Measurements from ENCODE around the gene CASP2.

CASP2 gene

DNA sequence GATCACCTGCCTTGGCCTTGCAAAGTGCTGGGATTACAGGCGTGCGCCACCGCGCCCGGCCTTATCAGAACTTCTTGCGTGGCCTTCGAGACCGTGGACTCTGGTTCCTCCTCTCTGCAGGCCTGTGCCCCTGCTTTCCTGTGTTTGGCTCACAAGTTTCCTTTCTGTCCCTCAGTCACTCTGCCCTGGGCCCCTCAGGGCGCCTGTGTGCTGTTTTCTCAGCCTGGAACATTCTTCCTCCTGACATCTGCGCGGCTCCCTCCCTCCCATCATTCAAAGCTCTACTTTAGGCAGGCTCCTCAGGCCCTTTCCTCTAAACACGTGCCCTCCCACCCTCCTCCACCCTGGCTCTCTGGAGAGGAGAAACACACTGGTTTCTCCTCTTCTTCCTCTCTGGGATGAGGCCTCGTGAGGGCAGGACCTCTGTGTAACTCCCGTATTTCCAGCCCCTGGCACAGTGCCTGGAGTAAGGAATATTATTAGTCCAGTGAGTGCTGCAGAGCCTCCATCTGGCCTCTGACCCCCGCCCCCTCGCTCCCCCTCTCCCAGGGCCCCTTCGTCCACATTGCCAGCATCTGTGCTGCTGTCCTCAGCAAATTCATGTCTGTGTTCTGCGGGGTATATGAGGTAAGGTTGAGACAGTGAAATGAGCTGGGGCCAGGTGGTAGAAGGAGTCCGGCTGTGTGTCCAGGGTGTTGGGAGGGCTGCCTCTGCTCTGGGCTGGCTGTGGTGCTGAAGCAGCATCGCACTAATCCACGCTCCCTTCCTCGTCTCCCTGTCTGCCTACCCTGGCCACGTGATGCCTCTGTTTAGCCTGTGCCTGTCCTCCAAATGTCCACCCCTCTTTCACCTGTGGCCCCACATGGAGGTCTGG, 34.8 kb downstream of the CASP2 start:
- no peaks in the 10 kb centered on the region for H3K27me3 ChIP-seq (ENCODE audit: control insufficient read depth in 1 of 2, insufficient read depth in 2 of 2, low read length in 2 of 2)
- H3K4me3 ChIP-seq (ENCODE audit: low read depth in 1 of 2, low read length in 2 of 2): no peak overlapping the region
- H3K4me1 ChIP-seq (ENCODE audit: control insufficient read depth in 1 of 2, insufficient read depth in 2 of 2, low read length in 2 of 2): peaks cover 19 to 24% of the 10 kb centered on the region in 2 donors
- H3K9ac ChIP-seq (ENCODE audit: low read depth in 1 of 2, low read length in 2 of 2): no peak overlapping the region
- no peaks in the 10 kb centered on the region for H3K36me3 ChIP-seq (ENCODE audit: control insufficient read depth in 1 of 2, insufficient read depth in 2 of 2, low read length in 2 of 2)
- no peaks in the 10 kb centered on the region for H3K9me3 ChIP-seq (ENCODE audit: control insufficient read depth in 1 of 2, low read length in 2 of 2)
- no peak overlapping the region for H3K27ac ChIP-seq (ENCODE audit: low read depth, low read length)

DNA sequence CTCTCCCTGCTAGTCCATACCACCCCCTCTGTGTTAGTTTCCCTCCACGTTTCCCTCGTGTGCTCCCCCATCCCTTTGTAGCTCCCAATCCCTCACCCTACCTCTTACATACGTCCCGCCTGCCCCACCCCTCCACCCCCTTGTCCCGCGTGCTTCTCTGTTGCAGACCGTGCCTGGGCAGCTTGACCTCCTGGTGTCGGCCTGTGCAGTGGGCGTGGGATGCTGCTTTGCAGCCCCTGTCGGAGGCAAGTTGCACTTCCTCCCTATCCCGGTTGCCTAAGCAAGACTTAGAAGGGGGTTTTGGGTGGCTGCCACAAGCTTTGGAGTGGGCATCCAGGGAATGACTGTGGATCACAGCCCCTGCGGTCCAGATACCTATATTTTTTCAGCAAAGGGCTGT, 35.5 kb downstream of the CASP2 start:
- peaks cover 19 to 24% of the 10 kb centered on the region in 2 donors for H3K4me1 ChIP-seq (ENCODE audit: control insufficient read depth in 1 of 2, insufficient read depth in 2 of 2, low read length in 2 of 2)
- H3K9ac ChIP-seq (ENCODE audit: low read depth in 1 of 2, low read length in 2 of 2): no peak overlapping the region
- no peaks in the 10 kb centered on the region for H3K27me3 ChIP-seq (ENCODE audit: control insufficient read depth in 1 of 2, insufficient read depth in 2 of 2, low read length in 2 of 2)
- H3K36me3 ChIP-seq (ENCODE audit: control insufficient read depth in 1 of 2, insufficient read depth in 2 of 2, low read length in 2 of 2): no peaks in the 10 kb centered on the region
- no peaks in the 10 kb centered on the region for H3K9me3 ChIP-seq (ENCODE audit: control insufficient read depth in 1 of 2, low read length in 2 of 2)
- H3K4me3 ChIP-seq (ENCODE audit: low read depth in 1 of 2, low read length in 2 of 2): no peak overlapping the region
- no peak overlapping the region for H3K27ac ChIP-seq (ENCODE audit: low read depth, low read length)

DNA sequence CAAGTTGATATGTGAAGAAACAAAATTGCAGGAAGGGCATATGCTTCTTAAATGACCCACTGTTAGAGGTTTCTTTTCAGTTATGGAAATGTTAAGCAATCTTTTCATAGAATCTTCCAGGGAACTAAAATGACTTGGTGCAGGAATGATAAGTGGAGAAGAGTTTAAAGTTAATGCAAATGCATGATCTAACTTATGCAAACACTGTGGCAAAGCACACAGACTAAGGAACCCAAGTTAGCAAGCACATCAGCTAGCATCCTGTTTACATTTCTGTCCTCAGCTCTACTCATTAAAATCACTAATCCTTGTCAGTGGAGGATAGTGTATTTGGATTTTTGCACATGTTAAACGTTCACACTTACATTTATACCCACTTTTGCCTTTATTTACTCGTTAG, 37.1 kb downstream of the CASP2 start:
- Histone ChIP-seq H3K4me3 (ENCODE audit: low read depth in 1 of 2, low read length in 2 of 2) (no peak overlapping the region), H3K27me3 (ENCODE audit: control insufficient read depth in 1 of 2, insufficient read depth in 2 of 2, low read length in 2 of 2) (no peaks in the 10 kb centered on the region), H3K27ac (ENCODE audit: low read depth, low read length) (no peak overlapping the region), H3K9me3 (ENCODE audit: control insufficient read depth in 1 of 2, low read length in 2 of 2) (no peaks in the 10 kb centered on the region), H3K36me3 (ENCODE audit: control insufficient read depth in 1 of 2, insufficient read depth in 2 of 2, low read length in 2 of 2) (no peaks in the 10 kb centered on the region), H3K4me1 (ENCODE audit: control insufficient read depth in 1 of 2, insufficient read depth in 2 of 2, low read length in 2 of 2) (peaks cover 13 to 18% of the 10 kb centered on the region in 2 donors), H3K9ac (ENCODE audit: low read depth in 1 of 2, low read length in 2 of 2) (no peak overlapping the region)

DNA sequence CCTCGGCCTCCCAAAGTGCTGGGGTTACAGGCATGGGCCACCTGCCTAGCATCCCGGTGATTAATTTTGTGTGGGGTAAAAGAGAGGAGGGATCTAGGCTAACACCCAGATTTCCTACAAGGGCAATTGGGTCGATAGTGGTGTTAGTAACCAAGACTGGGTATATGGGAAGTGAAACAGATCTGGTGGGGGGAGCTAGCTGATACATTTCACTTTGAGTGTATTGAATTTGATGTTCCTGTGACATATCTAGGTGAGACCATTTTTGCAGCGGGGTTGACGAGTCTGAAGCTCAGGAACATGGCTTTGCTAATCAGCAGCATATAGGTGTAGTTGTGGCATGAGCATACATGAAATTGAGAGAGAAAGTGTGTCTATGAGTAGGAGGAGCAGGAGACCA, 39.8 kb downstream of the CASP2 start:
- no peaks in the 10 kb centered on the region for H3K9me3 ChIP-seq (ENCODE audit: control insufficient read depth in 1 of 2, low read length in 2 of 2)
- H3K27me3 ChIP-seq (ENCODE audit: control insufficient read depth in 1 of 2, insufficient read depth in 2 of 2, low read length in 2 of 2): no peaks in the 10 kb centered on the region
- H3K4me1 ChIP-seq (ENCODE audit: control insufficient read depth in 1 of 2, insufficient read depth in 2 of 2, low read length in 2 of 2): peaks cover 1 to 18% of the 10 kb centered on the region in 2 donors
- no peak overlapping the region for H3K27ac ChIP-seq (ENCODE audit: low read depth, low read length)
- H3K36me3 ChIP-seq (ENCODE audit: control insufficient read depth in 1 of 2, insufficient read depth in 2 of 2, low read length in 2 of 2): no peaks in the 10 kb centered on the region
- H3K4me3 ChIP-seq (ENCODE audit: low read depth in 1 of 2, low read length in 2 of 2): no peak overlapping the region
- no peak overlapping the region for H3K9ac ChIP-seq (ENCODE audit: low read depth in 1 of 2, low read length in 2 of 2)

DNA sequence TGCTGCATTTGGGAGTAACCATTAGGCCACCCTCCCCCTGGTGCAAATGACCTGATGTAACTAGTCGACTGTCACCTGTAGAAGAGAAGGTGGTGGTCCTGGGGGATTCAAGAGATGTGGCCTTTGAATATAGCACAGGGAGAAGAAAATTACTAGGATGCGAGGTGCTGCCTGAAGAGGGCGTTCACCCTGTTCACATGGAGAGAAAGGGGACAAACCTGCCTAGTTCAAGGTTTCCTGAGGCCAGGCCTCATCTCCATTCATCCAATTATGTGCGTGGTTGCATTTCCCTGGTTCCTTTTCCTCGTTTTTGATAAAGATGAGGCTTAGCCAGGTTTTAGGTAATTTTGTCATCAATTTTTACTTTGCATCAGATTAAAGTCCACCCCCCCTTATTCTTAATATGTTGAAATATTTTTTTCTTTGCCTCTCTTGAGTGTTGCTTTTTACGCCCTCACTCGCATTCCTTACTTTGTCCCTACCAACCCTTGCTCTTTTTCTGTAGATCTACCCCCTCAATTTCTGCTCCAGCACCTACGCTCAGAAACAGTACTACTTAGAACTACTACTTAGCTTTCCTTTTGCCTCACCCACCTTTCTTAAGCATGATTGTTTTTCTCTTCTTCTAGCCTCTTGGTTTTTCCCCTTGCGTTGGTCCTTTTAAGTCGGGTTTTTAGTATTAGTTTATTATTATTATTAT, 41.5 kb downstream of the CASP2 start:
- no peaks in the 10 kb centered on the region for H3K9me3 ChIP-seq (ENCODE audit: control insufficient read depth in 1 of 2, low read length in 2 of 2)
- no peak overlapping the region for H3K9ac ChIP-seq (ENCODE audit: low read depth in 1 of 2, low read length in 2 of 2)
- H3K36me3 ChIP-seq (ENCODE audit: control insufficient read depth in 1 of 2, insufficient read depth in 2 of 2, low read length in 2 of 2): no peaks in the 10 kb centered on the region
- no peak overlapping the region for H3K4me3 ChIP-seq (ENCODE audit: low read depth in 1 of 2, low read length in 2 of 2)
- no peak overlapping the region for H3K27ac ChIP-seq (ENCODE audit: low read depth, low read length)
- H3K27me3 ChIP-seq (ENCODE audit: control insufficient read depth in 1 of 2, insufficient read depth in 2 of 2, low read length in 2 of 2): no peaks in the 10 kb centered on the region
- peaks cover 0 to 13% of the 10 kb centered on the region in 2 donors for H3K4me1 ChIP-seq (ENCODE audit: control insufficient read depth in 1 of 2, insufficient read depth in 2 of 2, low read length in 2 of 2)

DNA sequence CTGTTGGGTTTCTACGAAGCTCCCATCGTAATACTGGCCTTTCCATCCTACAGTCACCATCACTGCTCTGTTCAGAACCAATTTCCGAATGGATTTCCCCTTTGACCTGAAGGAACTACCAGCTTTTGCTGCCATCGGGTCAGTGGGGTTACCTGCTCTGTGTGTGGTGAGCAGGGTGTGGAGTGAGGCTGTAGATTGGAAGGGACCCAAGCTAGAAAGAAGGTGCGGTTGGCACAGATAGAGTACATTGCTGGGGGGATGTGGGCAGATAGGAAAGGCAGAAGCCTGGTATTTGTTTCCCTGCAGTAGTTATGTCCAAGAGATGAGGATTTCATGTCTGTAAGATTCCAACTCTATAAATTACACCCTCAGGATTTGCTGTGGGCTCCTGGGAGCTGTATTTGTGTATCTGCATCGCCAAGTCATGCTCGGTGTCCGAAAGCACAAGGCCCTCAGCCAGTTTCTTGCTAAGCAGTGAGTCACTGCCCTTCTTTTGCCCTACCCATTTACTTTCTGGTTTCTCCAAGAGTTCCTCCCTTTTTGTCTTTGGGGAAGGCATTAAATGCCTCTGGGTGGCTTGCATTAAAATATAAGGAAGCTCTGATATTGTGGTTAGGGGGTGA, 43.1 kb downstream of the CASP2 start:
- Histone ChIP-seq H3K36me3 (ENCODE audit: control insufficient read depth in 1 of 2, insufficient read depth in 2 of 2, low read length in 2 of 2) (no peaks in the 10 kb centered on the region), H3K27me3 (ENCODE audit: control insufficient read depth in 1 of 2, insufficient read depth in 2 of 2, low read length in 2 of 2) (no peaks in the 10 kb centered on the region), H3K9me3 (ENCODE audit: control insufficient read depth in 1 of 2, low read length in 2 of 2) (no peaks in the 10 kb centered on the region), H3K4me3 (ENCODE audit: low read depth in 1 of 2, low read length in 2 of 2) (no peak overlapping the region), H3K27ac (ENCODE audit: low read depth, low read length) (no peak overlapping the region), H3K9ac (ENCODE audit: low read depth in 1 of 2, low read length in 2 of 2) (no peak overlapping the region), H3K4me1 (ENCODE audit: control insufficient read depth in 1 of 2, insufficient read depth in 2 of 2, low read length in 2 of 2) (peaks cover 0 to 13% of the 10 kb centered on the region in 2 donors)

DNA sequence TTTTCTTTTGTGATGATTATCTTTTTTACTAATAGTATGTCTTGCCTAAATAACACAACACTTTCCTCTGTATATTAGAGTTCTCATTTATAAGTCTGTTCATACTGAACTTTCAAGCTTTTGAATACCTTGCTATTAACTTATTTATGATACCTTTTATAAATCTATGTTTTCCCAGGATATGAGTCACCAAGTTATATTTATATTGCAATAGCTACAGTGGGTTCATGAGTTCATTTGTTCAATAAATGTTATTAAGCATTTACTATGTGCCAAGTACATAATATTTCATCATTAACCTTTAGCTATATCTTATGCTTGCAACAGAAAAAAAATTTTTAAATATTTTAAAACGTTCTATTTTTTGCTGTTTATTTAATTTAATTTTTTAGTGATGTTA, 46.1 kb downstream of the CASP2 start:
- Histone ChIP-seq H3K4me1 (ENCODE audit: control insufficient read depth in 1 of 2, insufficient read depth in 2 of 2, low read length in 2 of 2) (peaks cover 0 to 13% of the 10 kb centered on the region in 2 donors), H3K4me3 (ENCODE audit: low read depth in 1 of 2, low read length in 2 of 2) (no peak overlapping the region), H3K9ac (ENCODE audit: low read depth in 1 of 2, low read length in 2 of 2) (no peak overlapping the region), H3K27ac (ENCODE audit: low read depth, low read length) (no peak overlapping the region), H3K27me3 (ENCODE audit: control insufficient read depth in 1 of 2, insufficient read depth in 2 of 2, low read length in 2 of 2) (no peaks in the 10 kb centered on the region), H3K36me3 (ENCODE audit: control insufficient read depth in 1 of 2, insufficient read depth in 2 of 2, low read length in 2 of 2) (no peaks in the 10 kb centered on the region), H3K9me3 (ENCODE audit: control insufficient read depth in 1 of 2, low read length in 2 of 2) (no peaks in the 10 kb centered on the region)

DNA sequence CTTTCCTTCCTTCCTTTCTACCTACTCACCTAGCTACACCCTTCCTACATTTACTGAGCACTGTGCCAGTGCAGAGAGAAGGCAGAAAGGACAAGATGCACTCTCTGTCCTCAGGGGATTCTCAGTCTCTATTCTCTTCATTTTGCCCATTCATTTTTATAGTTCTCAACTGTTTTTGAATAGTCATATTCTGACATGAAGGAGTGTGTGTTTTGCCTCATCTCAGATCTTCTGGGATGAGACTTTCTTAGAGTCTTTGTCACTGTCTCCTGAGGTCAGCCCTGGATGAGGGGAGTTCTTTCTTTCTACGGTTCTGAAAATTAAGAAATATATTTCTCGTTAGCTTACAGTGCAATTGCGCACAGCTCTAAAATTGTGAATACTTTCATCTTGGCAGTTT, 49.1 kb downstream of the CASP2 start:
- no peak overlapping the region for H3K27ac ChIP-seq (ENCODE audit: low read depth, low read length)
- H3K4me1 ChIP-seq (ENCODE audit: control insufficient read depth in 1 of 2, insufficient read depth in 2 of 2, low read length in 2 of 2): peaks cover 0 to 5% of the 10 kb centered on the region in 2 donors
- no peaks in the 10 kb centered on the region for H3K9me3 ChIP-seq (ENCODE audit: control insufficient read depth in 1 of 2, low read length in 2 of 2)
- no peak overlapping the region for H3K9ac ChIP-seq (ENCODE audit: low read depth in 1 of 2, low read length in 2 of 2)
- no peaks in the 10 kb centered on the region for H3K36me3 ChIP-seq (ENCODE audit: control insufficient read depth in 1 of 2, insufficient read depth in 2 of 2, low read length in 2 of 2)
- no peak overlapping the region for H3K4me3 ChIP-seq (ENCODE audit: low read depth in 1 of 2, low read length in 2 of 2)
- H3K27me3 ChIP-seq (ENCODE audit: control insufficient read depth in 1 of 2, insufficient read depth in 2 of 2, low read length in 2 of 2): no peaks in the 10 kb centered on the region

DNA sequence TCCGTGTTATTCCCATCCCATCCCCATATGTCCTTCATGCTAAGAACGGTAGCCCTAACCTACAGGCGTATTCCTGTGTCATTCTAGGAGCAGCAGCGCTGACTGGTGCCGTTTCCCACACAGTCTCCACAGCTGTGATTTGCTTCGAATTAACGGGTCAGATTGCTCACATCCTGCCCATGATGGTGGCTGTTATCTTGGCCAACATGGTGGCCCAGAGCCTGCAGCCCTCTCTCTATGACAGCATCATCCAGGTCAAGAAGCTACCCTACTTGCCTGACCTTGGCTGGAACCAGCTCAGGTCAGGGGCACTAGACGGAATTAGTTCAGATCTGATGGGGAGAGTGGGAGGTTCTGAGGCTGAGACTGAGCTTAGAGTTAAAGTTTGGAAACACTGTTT, 53.7 kb downstream of the CASP2 start:
- Histone ChIP-seq H3K27me3 (ENCODE audit: control insufficient read depth in 1 of 2, insufficient read depth in 2 of 2, low read length in 2 of 2) (no peaks in the 10 kb centered on the region), H3K4me3 (ENCODE audit: low read depth in 1 of 2, low read length in 2 of 2) (no peak overlapping the region), H3K36me3 (ENCODE audit: control insufficient read depth in 1 of 2, insufficient read depth in 2 of 2, low read length in 2 of 2) (no peaks in the 10 kb centered on the region), H3K9ac (ENCODE audit: low read depth in 1 of 2, low read length in 2 of 2) (no peak overlapping the region), H3K4me1 (ENCODE audit: control insufficient read depth in 1 of 2, insufficient read depth in 2 of 2, low read length in 2 of 2) (no peaks in the 10 kb centered on the region), H3K9me3 (ENCODE audit: control insufficient read depth in 1 of 2, low read length in 2 of 2) (no peaks in the 10 kb centered on the region), H3K27ac (ENCODE audit: low read depth, low read length) (no peak overlapping the region)

DNA sequence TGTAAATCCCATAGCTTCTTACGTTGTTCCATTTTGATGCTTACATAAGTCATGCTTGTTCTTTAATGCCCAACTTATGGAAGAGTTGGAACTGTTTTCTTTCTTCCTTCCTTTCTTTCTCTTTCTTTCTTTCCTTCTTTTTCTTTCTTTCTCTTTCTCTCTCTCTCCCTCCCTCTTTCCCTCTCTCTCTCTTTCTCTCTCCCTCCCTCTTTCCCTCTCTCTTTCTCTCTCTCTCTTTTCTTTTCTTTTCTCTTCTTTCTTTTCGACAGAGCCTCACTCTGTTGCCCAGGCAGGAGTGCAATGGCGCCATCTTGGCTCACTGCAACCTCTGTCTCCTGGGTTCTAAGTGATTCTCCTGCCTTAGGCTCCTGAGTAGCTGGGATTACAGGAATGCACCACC, 55.4 kb downstream of the CASP2 start:
- Histone ChIP-seq H3K9ac (ENCODE audit: low read depth in 1 of 2, low read length in 2 of 2) (no peak overlapping the region), H3K36me3 (ENCODE audit: control insufficient read depth in 1 of 2, insufficient read depth in 2 of 2, low read length in 2 of 2) (no peaks in the 10 kb centered on the region)

More for the DNA sequence above, 55.4 kb downstream of the CASP2 start:
- Histone ChIP-seq H3K4me3 (ENCODE audit: low read depth in 1 of 2, low read length in 2 of 2) (no peak overlapping the region), H3K4me1 (ENCODE audit: control insufficient read depth in 1 of 2, insufficient read depth in 2 of 2, low read length in 2 of 2) (no peaks in the 10 kb centered on the region), H3K9me3 (ENCODE audit: control insufficient read depth in 1 of 2, low read length in 2 of 2) (no peaks in the 10 kb centered on the region), H3K27ac (ENCODE audit: low read depth, low read length) (no peak overlapping the region), H3K27me3 (ENCODE audit: control insufficient read depth in 1 of 2, insufficient read depth in 2 of 2, low read length in 2 of 2) (no peaks in the 10 kb centered on the region)
